CD4-positive, alpha-beta T cell treated with Interleukin-15 for 4 hours (primary cell): ENCODE measurements around the gene PRKCSH.

Experiments
- DNase-seq: peaks from one replicate; pipeline ENCODE4 v3.0.0-alpha.2; 2020; ENCODE audit warnings: low spot score

PRKCSH gene

GRCh38 chr19:11478167-11479089, 43.0 kb downstream of the PRKCSH start:
- no peak for DNase-seq

DNA sequence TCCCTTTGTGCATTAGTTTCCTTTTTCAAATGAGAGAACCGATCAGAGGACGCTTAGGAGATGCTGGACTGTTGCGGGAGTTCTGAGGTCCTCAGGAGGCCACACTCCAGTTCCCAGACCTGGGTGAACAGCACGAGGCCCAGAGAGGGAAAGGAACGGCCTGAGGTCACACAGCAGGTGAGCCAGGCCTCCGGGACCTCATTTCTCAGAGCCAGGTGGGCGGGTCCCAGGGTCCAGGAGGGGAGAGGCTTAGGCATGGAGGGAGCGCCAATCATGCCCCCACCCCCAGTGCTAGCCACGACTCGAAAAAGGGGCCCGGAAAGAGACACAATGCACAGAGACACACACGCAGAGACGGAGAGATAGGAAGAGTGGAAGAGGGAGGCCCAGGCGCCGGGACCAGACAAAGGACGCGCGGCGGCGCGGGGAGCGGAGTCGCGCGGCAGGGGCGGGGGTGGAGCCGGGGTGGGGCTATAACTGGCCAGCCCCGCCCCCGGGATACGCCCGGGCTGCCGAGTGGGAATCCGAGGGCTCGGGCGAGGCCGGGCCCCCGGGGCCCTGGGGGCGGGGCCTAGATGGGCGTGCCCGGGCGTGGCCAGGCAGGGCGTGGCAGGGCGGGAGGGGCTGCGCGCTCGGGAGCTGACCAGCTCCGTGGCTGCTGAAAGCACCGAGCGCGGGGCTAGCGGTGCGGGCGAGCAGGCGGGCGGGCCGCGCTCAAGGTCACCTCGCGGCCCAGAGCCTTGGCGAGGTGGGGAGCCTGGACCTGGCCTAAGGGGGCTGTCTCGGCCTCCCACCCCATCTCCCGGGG, 43.9 kb downstream of the PRKCSH start:
- DNase-seq = no peak

- no peak for DNase-seq
These were observed 44.7 kb downstream of the PRKCSH start for GRCh38 chr19:11479898-11480714.

- DNase-seq = no peak
These were observed 45.5 kb downstream of the PRKCSH start, which contains the start of gene ELAVL3 for GRCh38 chr19:11480715-11481533. ELAVL3 (minus strand) TSS chr19:11481046; CDS start chr19:11480608, 438 bp downstream.

DNA sequence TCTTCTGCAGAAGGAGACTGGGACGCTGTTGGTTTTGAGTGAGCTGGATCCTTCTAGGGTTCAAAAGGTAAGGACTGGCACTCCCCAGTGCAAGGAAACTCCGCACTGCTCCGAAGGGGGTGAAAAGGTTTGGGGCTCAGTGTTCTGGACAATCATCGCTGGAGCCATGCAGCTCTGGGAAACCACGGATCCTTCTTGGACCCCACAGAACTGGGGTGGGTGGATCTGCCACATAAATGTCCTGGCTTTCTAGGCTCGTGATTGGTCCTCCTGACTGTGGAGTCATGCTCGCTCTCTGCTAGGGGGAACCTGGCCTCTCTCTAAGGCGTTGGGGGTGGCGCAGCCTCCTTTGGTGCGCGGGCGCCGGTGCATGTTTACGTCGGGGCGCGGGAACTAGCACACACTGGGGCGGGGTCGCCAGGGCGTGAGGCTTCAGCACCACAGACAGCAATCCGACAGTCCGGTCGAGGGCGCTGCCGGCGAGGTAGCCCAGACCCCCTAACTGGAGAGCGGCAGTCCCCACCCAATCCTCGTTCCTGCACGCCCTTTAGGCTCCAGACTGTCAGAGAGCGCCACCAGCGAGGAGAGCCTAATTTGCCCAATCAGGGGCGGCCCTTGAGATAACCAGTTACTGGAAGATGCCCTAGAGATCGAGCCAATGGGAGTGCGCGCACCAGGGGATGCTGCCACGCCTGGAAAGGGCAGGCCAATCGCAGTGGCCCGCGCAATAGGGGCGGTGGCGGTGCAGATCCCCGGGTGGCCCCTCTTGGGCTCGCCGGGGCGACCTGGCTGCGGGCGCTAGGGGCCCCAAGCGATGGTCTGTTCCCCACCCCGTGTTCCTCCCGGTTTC, 46.3 kb downstream of the PRKCSH start:
- DNase-seq = peak; percentile 60

GRCh38 chr19:11482384-11483050, 47.1 kb downstream of the PRKCSH start:
- peak; percentile 82 for DNase-seq

DNA sequence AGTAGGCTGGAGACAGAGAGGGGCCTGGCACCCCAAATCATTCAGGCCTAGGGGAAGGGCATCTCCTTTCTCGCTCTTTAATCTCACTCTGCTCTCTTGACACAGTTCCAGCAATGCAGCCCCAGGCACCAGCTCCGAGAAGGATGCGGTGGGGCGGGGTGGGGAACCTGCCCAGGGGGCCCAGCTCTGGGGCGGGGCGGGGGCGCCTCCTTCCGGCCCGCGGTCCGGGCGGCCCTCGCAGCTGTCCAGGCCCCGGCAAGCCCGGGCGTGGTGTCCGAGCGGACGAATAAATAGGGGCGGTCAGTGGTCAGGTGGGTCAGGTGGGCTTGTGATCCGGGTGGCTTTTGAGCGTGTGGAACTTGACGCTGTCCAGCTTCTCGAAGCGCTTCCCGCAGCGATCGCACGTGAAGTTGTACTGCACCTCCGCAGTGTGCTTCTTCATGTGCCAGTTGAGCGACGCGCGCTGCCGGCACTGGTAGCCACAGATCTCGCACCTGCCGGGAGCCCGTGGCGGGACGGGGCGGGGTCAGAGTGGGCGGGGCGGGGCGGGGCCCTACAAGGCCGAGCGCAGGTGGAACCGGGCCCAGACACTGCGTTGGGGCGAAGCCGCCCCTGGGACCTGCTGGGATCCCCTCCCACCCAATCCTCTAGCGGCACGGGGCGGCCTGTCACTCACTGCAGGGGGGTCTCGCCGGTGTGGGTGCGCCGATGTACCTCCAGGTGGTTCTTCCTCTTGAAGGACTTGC, 48.1 kb downstream of the PRKCSH start:
- DNase-seq = no peak

- DNase-seq = no peak
These were observed 49.9 kb downstream of the PRKCSH start for GRCh38 chr19:11485245-11485837.

- DNase-seq = no peak
These were observed 51.4 kb downstream of the PRKCSH start for GRCh38 chr19:11486661-11487503.

DNA sequence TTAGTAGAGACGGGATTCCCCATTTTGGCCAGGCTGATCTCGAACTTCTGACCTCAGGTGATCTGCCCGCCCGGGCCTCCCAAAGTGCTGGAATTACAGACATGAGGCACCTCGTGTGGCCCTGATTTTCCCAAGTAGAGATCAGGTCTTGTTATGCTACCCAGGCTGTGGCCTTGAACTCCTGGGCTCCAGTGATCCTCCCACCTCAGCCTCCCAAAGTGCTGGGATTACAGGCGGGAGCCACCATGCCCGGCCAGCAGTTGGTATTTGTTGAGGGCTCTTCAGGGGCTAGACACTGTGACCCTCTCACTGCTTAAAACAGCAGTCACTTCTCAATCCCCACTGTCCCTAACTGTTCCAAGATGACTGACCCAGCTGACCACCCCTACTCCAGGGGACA, 53.9 kb downstream of the PRKCSH start:
- no peak for DNase-seq

- no peak for DNase-seq
These were observed 59.3 kb downstream of the PRKCSH start for GRCh38 chr19:11494634-11495285.

- no peak for DNase-seq
These were observed 60.0 kb downstream of the PRKCSH start for GRCh38 chr19:11495481-11495880.

GRCh38 chr19:11495885-11496284, 60.5 kb downstream of the PRKCSH start:
- no peak for DNase-seq

GRCh38 chr19:11496391-11497163, 61.1 kb downstream of the PRKCSH start:
- peak; percentile 57 for DNase-seq

GRCh38 chr19:11499220-11499726, 63.8 kb downstream of the PRKCSH start:
- DNase-seq = no peak

- DNase-seq = no peak
These were observed 64.5 kb downstream of the PRKCSH start for GRCh38 chr19:11499890-11500420.
